Liver (tissue), 9 donors: ENCODE data around the gene CACHD1. TPM values are rescaled to one million over a fixed set of nuclear protein-coding genes. Genes with fewer than 3 reads are reported as not detected.

Experiments used
- DNase-seq: peaks from one replicate; pipeline ENCODE4 v3.0.0-alpha.2; 2017; ENCODE audit warnings: low spot score
- H3K27ac ChIP-seq, 2 donors: one replicate each; pipeline ENCODE4 v1.7.0; 2013; ENCODE audit warnings: inconsistent platforms in 2 of 2, low read length in 2 of 2, control low read depth in 1 of 2, low read depth in 1 of 2, mild to moderate bottlenecking in 1 of 2
- H3K27me3 ChIP-seq, 4 donors: one replicate each; pipeline versions ENCODE4 v1.6.1 to v1.7.0; 2013; ENCODE audit warnings: low read length in 3 of 4, inconsistent platforms in 1 of 4, mild to moderate bottlenecking in 1 of 4, moderate library complexity in 1 of 4; ENCODE audit not compliant: control insufficient read depth in 4 of 4, insufficient read depth in 4 of 4
- H3K36me3 ChIP-seq, 4 donors: one replicate each; pipeline versions ENCODE4 v1.6.1 to v1.7.0; 2013; ENCODE audit warnings: low read length in 3 of 4, mild to moderate bottlenecking in 3 of 4, low read depth in 1 of 4, moderate library complexity in 1 of 4; ENCODE audit not compliant: control insufficient read depth in 4 of 4, insufficient read depth in 3 of 4
- H3K4me1 ChIP-seq, 4 donors: one replicate each; pipeline versions ENCODE4 v1.6.1 to v1.7.0; 2013; ENCODE audit warnings: low read length in 3 of 4, mild to moderate bottlenecking in 3 of 4, moderate library complexity in 1 of 4; ENCODE audit not compliant: control insufficient read depth in 4 of 4, insufficient read depth in 4 of 4
- H3K4me3 ChIP-seq, 3 donors: one replicate each; pipeline versions ENCODE4 v1.6.1 to v1.7.0; 2013; ENCODE audit warnings: low read length in 3 of 3, control low read depth in 1 of 3, low read depth in 1 of 3, mild to moderate bottlenecking in 1 of 3
- H3K9ac ChIP-seq, 2 donors: one replicate each; pipeline ENCODE4 v1.7.0; 2013; ENCODE audit warnings: low read length in 2 of 2, mild to moderate bottlenecking in 2 of 2, moderate library complexity in 2 of 2, control low read depth in 1 of 2, low read depth in 1 of 2
- H3K9me3 ChIP-seq, 4 donors: one replicate each; pipeline versions ENCODE4 v1.6.1 to v1.7.0; 2013; ENCODE audit warnings: low read length in 3 of 4; ENCODE audit not compliant: control insufficient read depth in 4 of 4
- CTCF ChIP-seq: fragments of 150-350 bp; IDR thresholded peaks from 2 replicates; pipeline ENCODE4 v1.5.1; 2017; ENCODE audit warnings: improper control_type of control experiment, low read depth, low read length; ENCODE audit not compliant: missing input control
- EGR1 ChIP-seq, 2 donors: IDR thresholded peaks; 2 replicates each; pipeline ENCODE4 v1.6.1; 2016 to 2018; ENCODE audit warnings: antibody characterized with exemption in 2 of 2, low read depth in 2 of 2
- FOXA1 ChIP-seq: IDR thresholded peaks from 2 replicates; pipeline ENCODE4 v1.6.1; 2016; ENCODE audit warnings: antibody characterized with exemption
- FOXA2 ChIP-seq: IDR thresholded peaks from 2 replicates; pipeline ENCODE4 v1.6.1; 2016; ENCODE audit warnings: antibody characterized with exemption
- GABPA ChIP-seq, 2 donors: IDR thresholded peaks in 1 of 2; conservative IDR thresholded peaks in 1 of 2; 2 replicates each; pipeline ENCODE4 v1.6.1; 2016; ENCODE audit warnings: antibody characterized with exemption in 2 of 2, mild to moderate bottlenecking in 1 of 2, moderate library complexity in 1 of 2
- HNF4A ChIP-seq, 2 donors: conservative IDR thresholded peaks; 2 replicates each; pipeline ENCODE4 v1.6.1; 2016; ENCODE audit warnings: antibody characterized with exemption in 2 of 2, mild to moderate bottlenecking in 2 of 2
- HNF4G ChIP-seq: IDR thresholded peaks from 2 replicates; pipeline ENCODE4 v1.6.1; 2016; ENCODE audit warnings: antibody characterized with exemption
- JUND ChIP-seq, 2 donors: IDR thresholded peaks; 2 replicates each; pipeline ENCODE4 v1.6.1; 2016; ENCODE audit warnings: antibody characterized with exemption in 2 of 2
- MAX ChIP-seq: IDR thresholded peaks from 2 replicates; pipeline ENCODE4 v1.6.1; 2016; ENCODE audit warnings: antibody characterized with exemption
- RAD21 ChIP-seq, 2 donors: IDR thresholded peaks; 2 replicates each; pipeline ENCODE4 v1.6.1; 2016; ENCODE audit warnings: antibody characterized with exemption in 2 of 2, mild to moderate bottlenecking in 2 of 2
- RXRA ChIP-seq, 2 donors: IDR thresholded peaks; 2 replicates each; pipeline ENCODE4 v1.6.1; 2017 to 2018; ENCODE audit warnings: antibody characterized with exemption in 2 of 2, mild to moderate bottlenecking in 1 of 2
- SP1 ChIP-seq: IDR thresholded peaks from 2 replicates; pipeline ENCODE4 v1.6.1; 2018; ENCODE audit warnings: antibody characterized with exemption, mild to moderate bottlenecking
- TAF1 ChIP-seq: conservative IDR thresholded peaks from 2 replicates; pipeline ENCODE4 v1.6.1; 2016; ENCODE audit warnings: antibody characterized with exemption, mild to moderate bottlenecking
- YY1 ChIP-seq: IDR thresholded peaks from 2 replicates; pipeline ENCODE4 v1.6.1; 2016; ENCODE audit warnings: antibody characterized with exemption, mild to moderate bottlenecking
- ZBTB33 ChIP-seq: IDR thresholded peaks from 2 replicates; pipeline ENCODE4 v1.6.1; 2016; ENCODE audit warnings: antibody characterized with exemption
- WGBS: extraction: QIAGEN DNeasy Blood & Tissue Kit; methylation state at CpG from one replicate; pipeline ENCODE4 v1.1.7; 2013; 5-methylcytosine and 5-hydroxymethylcytosine counted together
- polyA plus RNA-seq, 2 donors: library from polyadenylated mRNA; stranded (reverse) in 1 of 2; unstranded in 1 of 2; fragments of 200-250 nt in 1 of 2; fragments of >200 nt in 1 of 2; fragmentation: Nextera tagmentation in 1 of 2; extraction: Ambion mirVana in 1 of 2; gene quantifications; one replicate each; pipeline versions ENCODE4 v1.2.1 to v1.2.3, GENCODE V29; 2013 to 2015
- total RNA-seq, 2 donors: library from RNA; depleted of rRNA; stranded (reverse); fragments of >200 nt; gene quantifications; one replicate each; pipeline ENCODE4 v1.2.3, GENCODE V29; 2014
- donor health status: healthy.
- donor health status: healthy.
- donor health status: healthy.
- donor health status: healthy.
- donor health status: healthy.

Gene CACHD1
- total and polyA plus RNA-seq, 4 donors = 0.68 to 4.2 (median 2.3) TPM

- H3K36me3 ChIP-seq = peaks cover 0 to 4% (median 0%) of the 10 kb centered on the region in 4 donors
- TF ChIP-seq YY1 = no peak
- no peak for TF ChIP-seq HNF4A (conservative IDR thresholded peaks at IDR 0.05)
- TF ChIP-seq TAF1 = no peak
- no peak overlapping the region for H3K4me3 ChIP-seq
- no peaks in the 10 kb centered on the region for H3K27me3 ChIP-seq
- no peaks in the 10 kb centered on the region for H3K9me3 ChIP-seq
- H3K9ac ChIP-seq = no peak overlapping the region
- DNase-seq = no peak
- H3K4me1 ChIP-seq = no peaks in the 10 kb centered on the region
- no peak overlapping the region for H3K27ac ChIP-seq
- 89% methylated on average over 3 of the region's 3 CpGs for WGBS
These were observed 199.3 kb downstream of the CACHD1 start for GRCh38 chr1:64669098-64669675.

- TF ChIP-seq FOXA2 (no peak), EGR1 (IDR thresholded peaks at IDR 0.05; ENCODE audit: low read depth in 2 of 2) (no peak), MAX (no peak), SP1 (no peak), HNF4A (conservative IDR thresholded peaks at IDR 0.05) (no peak), CTCF (peak; percentile 60), JUND (IDR thresholded peaks at IDR 0.05) (no peak), RXRA (IDR thresholded peaks at IDR 0.05) (no peak), HNF4G (no peak), FOXA1 (no peak), GABPA (IDR thresholded peaks at IDR 0.05 in 1 of 2, conservative IDR thresholded peaks at IDR 0.05 in 1 of 2) (no peak), TAF1 (no peak), RAD21 (IDR thresholded peaks at IDR 0.05) (peak; percentile 72 to 80)
- Histone ChIP-seq H3K27ac (no peak overlapping the region), H3K4me3 (no peak overlapping the region), H3K27me3 (no peaks in the 10 kb centered on the region), H3K9ac (no peak overlapping the region), H3K36me3 (peaks cover 0 to 4% (median 0%) of the 10 kb centered on the region in 4 donors), H3K4me1 (no peaks in the 10 kb centered on the region), H3K9me3 (no peaks in the 10 kb centered on the region)
- DNase-seq = no peak
- WGBS = 62% methylated on average over 4 of the region's 4 CpGs
These were observed 205.9 kb downstream of the CACHD1 start for GRCh38 chr1:64675718-64676345.

- Histone ChIP-seq H3K27ac (no peak overlapping the region), H3K36me3 (peaks cover 0 to 4% (median 0%) of the 10 kb centered on the region in 4 donors), H3K9ac (no peak overlapping the region), H3K9me3 (no peaks in the 10 kb centered on the region), H3K4me1 (no peaks in the 10 kb centered on the region), H3K27me3 (no peaks in the 10 kb centered on the region), H3K4me3 (no peak overlapping the region)
- no peak for TF ChIP-seq ZBTB33
- no peak for TF ChIP-seq CTCF
- WGBS = 94% methylated on average over 4 of the region's 4 CpGs
- DNase-seq = no peak
These were observed 206.5 kb downstream of the CACHD1 start for GRCh38 chr1:64676386-64676785.
